Glutamatergic neuron (in vitro differentiated cells): ENCODE measurements around the gene CSF1. TPM values are rescaled to one million over a fixed set of nuclear protein-coding genes. Genes with fewer than 3 reads are reported as not detected.
"Not testable (repeated sequence)": the region's sequence is repeated elsewhere in the genome, so short reads cannot be mapped to it uniquely, and the experiment has no call there.

Source experiments
- DNase-seq: peaks from one replicate; pipeline ENCODE4 v3.0.0; 2022
- H3K27ac Mint-ChIP-seq: one replicate; pipeline ENCODE4 v1.8.0; 2020; ENCODE audit warnings: mild to moderate bottlenecking, mixed read lengths, inconsistent platforms; ENCODE audit not compliant: unreplicated experiment
- H3K27me3 Mint-ChIP-seq: one replicate; pipeline ENCODE4 v1.8.0; 2020; ENCODE audit warnings: mild to moderate bottlenecking, moderate library complexity, mixed read lengths, inconsistent platforms; ENCODE audit not compliant: unreplicated experiment
- H3K36me3 Mint-ChIP-seq: one replicate; pipeline ENCODE4 v1.8.0; 2020; ENCODE audit warnings: mild to moderate bottlenecking, mixed read lengths, inconsistent platforms; ENCODE audit not compliant: unreplicated experiment
- H3K4me1 Mint-ChIP-seq: one replicate; pipeline ENCODE4 v1.8.0; 2020; ENCODE audit warnings: mild to moderate bottlenecking, low read depth, mixed read lengths, inconsistent platforms; ENCODE audit not compliant: unreplicated experiment
- H3K4me3 Mint-ChIP-seq: one replicate; pipeline ENCODE4 v1.8.0; 2020; ENCODE audit warnings: mild to moderate bottlenecking, mixed read lengths, inconsistent platforms; ENCODE audit not compliant: unreplicated experiment
- H3K9me3 Mint-ChIP-seq: one replicate; pipeline ENCODE4 v1.8.0; 2020; ENCODE audit warnings: mild to moderate bottlenecking, moderate library complexity, mixed read lengths, inconsistent platforms; ENCODE audit not compliant: unreplicated experiment
- total RNA-seq: library from RNA; stranded (reverse); fragmentation: NEBNext Ultra II Directional; extraction: Animal tissue kit (Norgen Biotek cat#: 25700); gene quantifications from one replicate; pipeline ENCODE4 v1.2.1, GENCODE V29; 2021; ENCODE audit not compliant: unreplicated experiment
- TF ChIP-seq, protein P1 (sequence below): fragments of 200-600 bp; sonication (generic); IDR thresholded peaks from one replicate; pipeline ENCODE4 v1.5.0; 2021; ENCODE audit not compliant: partially characterized antibody, unreplicated experiment

CSF1 gene
- total RNA-seq, 1 donor from 2014 or later: 0.59 TPM

DNA sequence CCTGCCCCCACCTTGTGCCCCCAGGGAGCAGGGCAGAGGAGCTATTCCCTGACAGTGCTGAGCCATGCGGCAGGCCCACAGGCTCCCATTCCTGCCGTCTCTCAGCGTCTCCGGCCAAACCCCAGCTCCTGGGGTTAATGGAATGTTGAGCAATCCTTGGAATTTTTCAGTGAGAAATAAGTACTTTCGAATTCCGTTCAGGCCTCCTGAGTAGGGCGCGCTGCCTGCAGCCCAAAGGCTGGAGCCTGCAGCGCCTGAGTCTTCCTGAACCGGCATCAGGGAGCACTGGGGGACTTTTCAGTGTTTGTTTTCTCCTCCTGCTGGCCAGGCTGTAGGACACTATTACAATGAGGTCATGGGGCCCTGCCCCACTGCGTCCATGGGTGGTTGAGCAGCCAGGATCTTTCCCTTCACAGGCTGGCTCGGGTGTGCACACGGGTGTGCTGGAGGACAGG lies 33.3 kb upstream of the CSF1 start:
- H3K4me3 Mint-ChIP-seq: no peak overlapping the region

DNA sequence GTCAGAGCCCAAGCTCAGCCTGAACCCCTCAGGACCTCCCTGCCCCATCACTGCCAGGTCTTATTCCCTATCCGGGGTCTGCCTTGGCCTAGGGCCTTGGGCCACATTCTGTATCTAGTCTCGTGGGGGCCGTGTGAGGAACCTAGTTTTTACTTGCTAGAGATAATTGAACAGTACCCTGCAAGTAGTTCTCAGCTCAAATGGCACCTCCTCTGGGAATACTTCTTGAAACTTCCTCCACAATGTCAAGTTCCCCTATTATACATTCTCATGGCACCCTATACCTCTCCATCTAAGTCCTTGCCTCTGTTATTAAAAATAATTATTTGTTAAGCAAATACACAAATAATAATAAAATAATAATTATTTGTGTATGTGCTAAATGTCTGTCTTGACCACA lies 32.9 kb upstream of the CSF1 start:
- Mint-ChIP-seq H3K27me3 (no peaks in the 10 kb centered on the region), H3K9me3 (no peaks in the 10 kb centered on the region), H3K27ac (no peak overlapping the region), H3K4me1 (no peaks in the 10 kb centered on the region), H3K4me3 (no peak overlapping the region), H3K36me3 (no peaks in the 10 kb centered on the region)
- TF ChIP-seq, protein P1, sequence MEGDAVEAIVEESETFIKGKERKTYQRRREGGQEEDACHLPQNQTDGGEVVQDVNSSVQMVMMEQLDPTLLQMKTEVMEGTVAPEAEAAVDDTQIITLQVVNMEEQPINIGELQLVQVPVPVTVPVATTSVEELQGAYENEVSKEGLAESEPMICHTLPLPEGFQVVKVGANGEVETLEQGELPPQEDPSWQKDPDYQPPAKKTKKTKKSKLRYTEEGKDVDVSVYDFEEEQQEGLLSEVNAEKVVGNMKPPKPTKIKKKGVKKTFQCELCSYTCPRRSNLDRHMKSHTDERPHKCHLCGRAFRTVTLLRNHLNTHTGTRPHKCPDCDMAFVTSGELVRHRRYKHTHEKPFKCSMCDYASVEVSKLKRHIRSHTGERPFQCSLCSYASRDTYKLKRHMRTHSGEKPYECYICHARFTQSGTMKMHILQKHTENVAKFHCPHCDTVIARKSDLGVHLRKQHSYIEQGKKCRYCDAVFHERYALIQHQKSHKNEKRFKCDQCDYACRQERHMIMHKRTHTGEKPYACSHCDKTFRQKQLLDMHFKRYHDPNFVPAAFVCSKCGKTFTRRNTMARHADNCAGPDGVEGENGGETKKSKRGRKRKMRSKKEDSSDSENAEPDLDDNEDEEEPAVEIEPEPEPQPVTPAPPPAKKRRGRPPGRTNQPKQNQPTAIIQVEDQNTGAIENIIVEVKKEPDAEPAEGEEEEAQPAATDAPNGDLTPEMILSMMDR: no peak
- no peak for DNase-seq

More for the DNA sequence above, 33.3 kb upstream of the CSF1 start:
- Mint-ChIP-seq H3K9me3 (no peaks in the 10 kb centered on the region), H3K4me1 (no peaks in the 10 kb centered on the region), H3K27me3 (no peaks in the 10 kb centered on the region), H3K36me3 (no peaks in the 10 kb centered on the region), H3K27ac (no peak overlapping the region)
- no peak for DNase-seq
- TF ChIP-seq, protein P1: no peak

DNA sequence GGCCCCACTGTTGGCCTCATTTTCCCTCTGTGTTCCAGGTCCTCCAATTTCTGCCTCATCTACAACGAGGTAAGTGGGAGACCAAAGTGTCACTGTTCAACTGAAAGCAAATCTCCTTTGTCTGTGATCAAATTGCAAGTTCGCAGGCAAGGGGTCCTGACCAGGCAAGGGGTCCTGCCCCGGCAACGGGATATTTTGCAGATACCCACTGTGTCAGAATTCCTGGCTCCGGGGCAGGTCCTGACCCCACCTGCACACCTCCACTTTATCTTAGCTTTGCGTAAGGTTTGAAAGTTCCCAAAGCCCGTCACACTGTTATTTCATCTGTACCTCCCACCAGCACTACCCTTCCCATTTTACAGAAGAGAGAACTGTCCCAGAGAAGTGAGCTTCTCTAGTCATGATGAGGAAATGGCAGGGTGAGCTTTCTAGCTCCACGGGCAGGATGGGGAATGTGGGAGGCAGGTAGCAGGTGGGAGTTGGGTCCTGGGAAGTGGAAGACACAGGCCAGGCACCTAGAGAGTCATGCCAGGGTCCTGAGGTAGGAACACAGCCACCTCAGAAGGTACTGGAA lies 32.0 kb upstream of the CSF1 start:
- no peak for DNase-seq
- Mint-ChIP-seq H3K4me3 (no peak overlapping the region), H3K9me3 (no peaks in the 10 kb centered on the region), H3K27me3 (no peaks in the 10 kb centered on the region), H3K36me3 (no peaks in the 10 kb centered on the region), H3K27ac (no peak overlapping the region), H3K4me1 (peaks cover 2% of the 10 kb centered on the region)
- TF ChIP-seq, protein P1: no peak

DNA sequence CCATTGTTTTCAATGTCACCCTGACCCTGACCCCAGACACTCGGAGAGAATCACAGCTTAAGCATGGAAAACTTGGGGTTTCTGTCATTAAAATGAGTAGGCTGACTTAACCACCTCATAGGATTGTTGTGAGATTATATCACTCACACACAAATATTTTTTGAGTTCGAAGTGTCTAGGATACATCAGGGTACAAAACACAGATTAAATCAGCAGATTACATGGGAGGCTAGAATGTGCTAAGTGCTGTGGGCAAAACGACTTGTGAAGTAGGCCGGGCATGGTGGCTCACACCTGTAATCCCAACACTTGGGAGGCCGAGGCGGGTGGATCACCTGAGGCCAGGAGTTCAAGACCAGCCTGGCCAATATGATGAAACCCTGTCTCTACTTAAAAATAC lies 31.3 kb upstream of the CSF1 start:
- not testable (repeated sequence) for H3K36me3 Mint-ChIP-seq, H3K27ac Mint-ChIP-seq, H3K27me3 Mint-ChIP-seq, DNase-seq, H3K9me3 Mint-ChIP-seq, H3K4me1 Mint-ChIP-seq, H3K4me3 Mint-ChIP-seq

DNA sequence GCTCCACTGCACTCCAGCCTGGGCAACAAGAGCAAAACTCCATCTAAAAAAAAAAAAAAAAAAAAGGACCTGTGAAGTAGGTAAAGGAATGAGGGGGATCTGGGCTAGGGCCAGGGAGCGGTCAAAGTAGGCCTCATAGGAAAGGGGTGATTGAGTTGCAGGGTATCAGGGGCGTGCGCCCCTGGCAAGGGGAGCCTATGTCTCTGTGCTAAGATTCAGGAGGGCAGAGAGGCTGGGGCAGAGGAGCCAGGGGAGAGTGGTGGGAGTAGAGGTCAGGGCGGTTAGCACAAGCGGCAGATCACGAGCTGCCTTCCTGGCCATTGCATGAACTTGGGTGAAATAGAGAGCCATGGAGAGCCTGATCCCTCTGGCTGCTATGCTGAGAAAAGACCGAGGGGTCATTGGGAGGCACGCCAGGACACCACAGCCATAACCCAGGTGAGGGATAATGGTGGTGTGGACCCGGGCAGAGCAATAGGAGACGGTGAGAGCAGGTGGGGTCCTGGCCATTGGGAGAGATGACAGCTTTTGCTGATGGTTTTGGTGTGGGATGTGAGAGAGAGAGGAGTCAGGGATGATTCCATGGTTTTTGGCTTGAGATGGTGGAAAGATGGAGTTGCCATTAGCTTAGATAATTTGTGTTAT lies 30.6 kb upstream of the CSF1 start:
- peaks cover 2% of the 10 kb centered on the region for H3K4me1 Mint-ChIP-seq
- TF ChIP-seq, protein P1: no peak
- H3K36me3 Mint-ChIP-seq: no peaks in the 10 kb centered on the region
- no peaks in the 10 kb centered on the region for H3K9me3 Mint-ChIP-seq
- DNase-seq: no peak
- H3K4me3 Mint-ChIP-seq: no peak overlapping the region
- no peak overlapping the region for H3K27ac Mint-ChIP-seq
- H3K27me3 Mint-ChIP-seq: no peaks in the 10 kb centered on the region
